Caco-2 (cell line): ENCODE data around the gene LHPP. TPM values are rescaled to one million over a fixed set of nuclear protein-coding genes. Genes with fewer than 3 reads are reported as not detected.

Source experiments
- BruUV-seq: library from RNA; stranded (reverse); fragments of 400-500 nt; replicated peaks from 2 replicates; lab custom pipeline; 2021; lab: Mats Ljungman, UMichigan
- CTCF ChIA-PET: fragments of 300-600 bp; sonication (Branson Sonifier 250); formaldehyde crosslinking; loops from one replicate; lab custom pipeline; 2022; ENCODE audit warnings: antibody characterized with exemption; lab: Charles Lee
- POLR2A ChIA-PET: fragments of 300-600 bp; sonication (Branson Sonifier 250); formaldehyde crosslinking; loops from one replicate; lab custom pipeline; 2022; ENCODE audit warnings: antibody characterized with exemption; lab: Charles Lee
- DNase-seq, 2 experiments: peaks; one replicate each; pipeline versions ENCODE4 v3.0.0 to v3.0.0-alpha.2; 2020 to 2022
- H3K27me3 ChIP-seq: replicated peaks from 2 replicates; pipeline ENCODE4 v1.6.0; 2011; ENCODE audit warnings: low read length; ENCODE audit not compliant: control insufficient read depth, insufficient read depth
- H3K36me3 ChIP-seq: 2 replicates; pipeline ENCODE4 v1.5.1; 2011; ENCODE audit warnings: low read length; ENCODE audit not compliant: control insufficient read depth, insufficient read depth
- H3K4me1 ChIP-seq: fragments of 250-450 bp; sonication (Bioruptor Pico); 2 replicates; pipeline ENCODE4 v1.5.1; 2020; ENCODE audit warnings: mild to moderate bottlenecking
- H3K4me3 ChIP-seq: 2 replicates; pipeline ENCODE4 v1.5.1; 2011; ENCODE audit warnings: low read depth, mild to moderate bottlenecking, control low read depth, low read length
- H3K9me3 ChIP-seq: fragments of 250-450 bp; sonication (Bioruptor Pico); 2 replicates; pipeline ENCODE4 v1.5.1; 2020; ENCODE audit warnings: mild to moderate bottlenecking, moderate library complexity
- H3K27ac Mint-ChIP-seq: one replicate; pipeline ENCODE4 v1.8.0; 2022; ENCODE audit warnings: mixed read lengths; ENCODE audit not compliant: unreplicated experiment
- H3K27me3 Mint-ChIP-seq: one replicate; pipeline ENCODE4 v1.8.0; 2022; ENCODE audit warnings: mixed read lengths; ENCODE audit not compliant: insufficient read depth, unreplicated experiment
- H3K36me3 Mint-ChIP-seq: one replicate; pipeline ENCODE4 v1.8.0; 2022; ENCODE audit warnings: mild to moderate bottlenecking, mixed read lengths; ENCODE audit not compliant: insufficient read depth, unreplicated experiment
- H3K4me1 Mint-ChIP-seq: one replicate; pipeline ENCODE4 v1.8.0; 2022; ENCODE audit warnings: low read depth, mixed read lengths; ENCODE audit not compliant: unreplicated experiment
- H3K4me3 Mint-ChIP-seq: one replicate; pipeline ENCODE4 v1.8.0; 2022; ENCODE audit warnings: mild to moderate bottlenecking, moderate library complexity, mixed read lengths; ENCODE audit not compliant: unreplicated experiment
- H3K9me3 Mint-ChIP-seq: one replicate; pipeline ENCODE4 v1.8.0; 2022; ENCODE audit warnings: mixed read lengths; ENCODE audit not compliant: unreplicated experiment
- intact Hi-C: fragments of 100-400 bp; cut with micrococcal nuclease; formaldehyde crosslinking; loops from one replicate; pipeline ENCODE4 v1.10.0; 2022; ENCODE audit not compliant: unreplicated experiment
- total RNA-seq: library from RNA; stranded (reverse); gene quantifications from 2 replicates; pipeline ENCODE4 v1.2.3, GENCODE V29; 2022
- TF ChIP-seq, protein P1 (sequence below), 2 experiments: fragments of 200-600 bp in 1 of 2; IDR thresholded peaks; 1 replicate in 1 of 2; 2 replicates in 1 of 2; pipeline versions ENCODE4 v1.5.1 to v1.8.0; 2011 to 2022; ENCODE audit warnings: antibody characterized with exemption in 1 of 2, control low read depth in 1 of 2, inconsistent platforms in 1 of 2, low read depth in 1 of 2, low read length in 1 of 2, mild to moderate bottlenecking in 1 of 2, moderate library complexity in 1 of 2; ENCODE audit not compliant: insufficient read depth in 1 of 2, severe bottlenecking in 1 of 2, unreplicated experiment in 1 of 2

LHPP gene
- total RNA-seq, 1 experiment from 2014 or later, result 15.9 TPM

DNA sequence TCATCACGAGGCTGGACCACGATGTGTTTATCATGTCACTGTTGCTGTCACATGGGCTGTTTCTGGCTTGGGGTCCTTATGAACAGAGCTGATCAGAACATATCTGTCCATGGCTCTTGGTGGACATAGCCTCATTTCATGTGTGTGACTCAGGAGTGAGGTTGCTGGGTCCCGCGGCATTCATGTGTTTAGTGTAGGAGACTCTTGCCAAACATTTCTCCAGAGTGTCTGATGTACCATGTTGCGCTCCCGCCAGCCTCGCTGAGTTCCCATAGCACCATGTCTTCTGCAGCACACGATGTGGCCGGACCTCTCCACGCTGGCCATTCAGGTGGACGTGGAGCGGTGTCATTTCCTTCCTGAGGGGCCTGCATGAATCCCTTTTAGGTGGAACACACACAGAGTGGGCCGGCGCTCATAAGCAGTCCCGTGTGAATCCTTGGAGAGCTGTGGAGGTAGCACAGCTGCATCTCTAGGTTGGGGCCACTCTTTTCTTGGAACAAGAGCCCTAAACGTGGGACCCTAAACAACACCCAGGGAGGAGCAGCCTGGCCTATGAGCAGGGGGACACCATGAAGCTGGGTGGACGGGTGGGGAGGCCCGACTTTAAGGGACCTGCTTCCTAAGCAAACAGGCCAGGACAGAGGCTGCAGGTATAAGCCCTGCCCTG lies 134.6 kb downstream of the LHPP start:
- no TSS peak for BruUV-seq
- POLR2A ChIA-PET, result no interaction called here

DNA sequence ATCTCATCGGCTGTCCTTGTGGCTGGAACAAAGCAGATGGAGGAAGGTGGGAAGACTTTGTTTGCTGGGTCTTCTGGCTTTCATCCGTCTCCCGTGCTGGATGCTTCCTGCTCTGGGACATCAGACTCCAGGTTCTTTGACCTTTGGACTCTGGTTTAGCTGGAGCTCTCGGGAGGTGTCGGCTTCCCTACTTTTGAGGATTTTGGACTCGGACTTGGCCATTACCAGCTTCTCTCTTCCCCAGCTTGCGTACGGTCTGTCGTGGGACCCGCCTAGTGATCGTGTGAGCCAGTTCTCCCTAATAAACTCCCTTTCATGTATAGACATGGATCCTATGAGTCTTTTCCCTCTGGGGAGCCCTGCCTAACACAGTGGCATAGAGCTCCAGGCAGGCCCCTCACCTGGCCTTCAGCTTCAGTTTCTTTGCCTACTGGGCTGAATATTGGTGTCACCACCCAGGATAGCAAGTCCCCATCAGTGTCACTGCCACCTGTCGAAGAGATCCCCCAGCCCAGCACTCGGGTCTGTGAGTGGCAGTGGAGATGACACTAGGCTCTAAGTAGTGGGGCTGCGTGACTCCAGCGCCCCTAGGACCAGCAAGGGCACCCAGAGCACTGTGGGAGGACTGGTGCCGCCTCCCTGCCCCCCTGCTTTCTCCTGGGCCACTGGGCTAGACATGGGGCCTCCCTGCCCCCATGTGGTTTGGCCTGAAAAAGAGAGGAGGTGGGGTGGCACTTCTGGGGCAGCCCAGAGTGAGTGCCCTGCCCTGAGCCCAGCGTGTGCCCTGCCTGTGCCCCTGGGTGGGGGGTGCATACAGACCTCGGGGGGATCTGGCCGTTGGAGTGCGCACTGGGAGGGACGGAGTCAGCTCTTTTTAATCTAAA lies 135.6 kb downstream of the LHPP start:
- Mint-ChIP-seq H3K27ac (no peak overlapping the region), H3K9me3 (no peaks in the 10 kb centered on the region), H3K27me3 (no peaks in the 10 kb centered on the region), H3K4me1 (no peaks in the 10 kb centered on the region), H3K4me3 (no peak overlapping the region), H3K36me3 (no peaks in the 10 kb centered on the region)
- CTCF ChIA-PET, result interaction anchor here (0.9 to 1.2 kb wide), 2 partner anchors 59 to 144 kb away, joined by 3 read pairs; no protein-coding TSS in a partner anchor
- intact Hi-C loops, result no loop called here
- POLR2A ChIA-PET, result interaction anchor here (0.6 kb wide), 1 partner anchor 276 kb away, joined by 3 read pairs; no protein-coding TSS in a partner anchor
- no peaks in the 10 kb centered on the region for H3K27me3 ChIP-seq
- peaks cover 9% of the 10 kb centered on the region for H3K4me1 ChIP-seq
- peak in 1 of 2 experiments; percentile 35 for DNase-seq
- H3K4me3 ChIP-seq, result no peak overlapping the region
- no peaks in the 10 kb centered on the region for H3K9me3 ChIP-seq
- TF ChIP-seq, protein P1, sequence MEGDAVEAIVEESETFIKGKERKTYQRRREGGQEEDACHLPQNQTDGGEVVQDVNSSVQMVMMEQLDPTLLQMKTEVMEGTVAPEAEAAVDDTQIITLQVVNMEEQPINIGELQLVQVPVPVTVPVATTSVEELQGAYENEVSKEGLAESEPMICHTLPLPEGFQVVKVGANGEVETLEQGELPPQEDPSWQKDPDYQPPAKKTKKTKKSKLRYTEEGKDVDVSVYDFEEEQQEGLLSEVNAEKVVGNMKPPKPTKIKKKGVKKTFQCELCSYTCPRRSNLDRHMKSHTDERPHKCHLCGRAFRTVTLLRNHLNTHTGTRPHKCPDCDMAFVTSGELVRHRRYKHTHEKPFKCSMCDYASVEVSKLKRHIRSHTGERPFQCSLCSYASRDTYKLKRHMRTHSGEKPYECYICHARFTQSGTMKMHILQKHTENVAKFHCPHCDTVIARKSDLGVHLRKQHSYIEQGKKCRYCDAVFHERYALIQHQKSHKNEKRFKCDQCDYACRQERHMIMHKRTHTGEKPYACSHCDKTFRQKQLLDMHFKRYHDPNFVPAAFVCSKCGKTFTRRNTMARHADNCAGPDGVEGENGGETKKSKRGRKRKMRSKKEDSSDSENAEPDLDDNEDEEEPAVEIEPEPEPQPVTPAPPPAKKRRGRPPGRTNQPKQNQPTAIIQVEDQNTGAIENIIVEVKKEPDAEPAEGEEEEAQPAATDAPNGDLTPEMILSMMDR (IDR thresholded peaks at IDR 0.05; ENCODE audit: insufficient read depth in 1 of 2, low read depth in 1 of 2, low read length in 1 of 2, severe bottlenecking in 1 of 2, unreplicated experiment in 1 of 2), result no peak
- BruUV-seq, result no TSS peak
- H3K36me3 ChIP-seq, result no peaks in the 10 kb centered on the region

More for the DNA sequence above, 134.6 kb downstream of the LHPP start:
- no peaks in the 10 kb centered on the region for H3K27me3 ChIP-seq
- Mint-ChIP-seq H3K4me3 (no peak overlapping the region), H3K9me3 (no peaks in the 10 kb centered on the region), H3K4me1 (no peaks in the 10 kb centered on the region), H3K27me3 (no peaks in the 10 kb centered on the region), H3K36me3 (no peaks in the 10 kb centered on the region), H3K27ac (no peak overlapping the region)
- no peak for DNase-seq
- CTCF ChIA-PET, result interaction anchor here (0.9 to 1.2 kb wide), 2 partner anchors 58 to 145 kb away, joined by 3 read pairs; no protein-coding TSS in a partner anchor
- peaks cover 9% of the 10 kb centered on the region for H3K4me1 ChIP-seq
- H3K36me3 ChIP-seq, result no peaks in the 10 kb centered on the region
- TF ChIP-seq, protein P1 (IDR thresholded peaks at IDR 0.05; ENCODE audit: insufficient read depth in 1 of 2, low read depth in 1 of 2, low read length in 1 of 2, severe bottlenecking in 1 of 2, unreplicated experiment in 1 of 2), result no peak
- H3K4me3 ChIP-seq, result no peak overlapping the region
- intact Hi-C loops, result no loop called here
- no peaks in the 10 kb centered on the region for H3K9me3 ChIP-seq

- POLR2A ChIA-PET, result no interaction called here
- H3K4me1 ChIP-seq, result peaks cover 9% of the 10 kb centered on the region
- no TSS peak for BruUV-seq
- no peaks in the 10 kb centered on the region for H3K36me3 Mint-ChIP-seq
- TF ChIP-seq, protein P1 (IDR thresholded peaks at IDR 0.05; ENCODE audit: insufficient read depth in 1 of 2, low read depth in 1 of 2, low read length in 1 of 2, severe bottlenecking in 1 of 2, unreplicated experiment in 1 of 2), result no peak
- H3K9me3 Mint-ChIP-seq, result no peaks in the 10 kb centered on the region
- CTCF ChIA-PET, result interaction anchor here (1.2 kb wide), 1 partner anchor 144 kb away, joined by 3 read pairs; no protein-coding TSS in a partner anchor
- no peaks in the 10 kb centered on the region for H3K9me3 ChIP-seq
- H3K4me3 ChIP-seq, result no peak overlapping the region
- H3K4me3 Mint-ChIP-seq, result no peak overlapping the region
- intact Hi-C loops, result no loop called here
- H3K4me1 Mint-ChIP-seq, result no peaks in the 10 kb centered on the region
- DNase-seq, result no peak
- H3K27me3 ChIP-seq, result no peaks in the 10 kb centered on the region
- no peaks in the 10 kb centered on the region for H3K27me3 Mint-ChIP-seq
- no peaks in the 10 kb centered on the region for H3K36me3 ChIP-seq
- H3K27ac Mint-ChIP-seq, result no peak overlapping the region
Measured at GRCh38 chr10:124597846-124598165, 136.2 kb downstream of the LHPP start.
